GM12878 (cell line): ENCODE results near the gene NGRN. TPM values are rescaled to one million over a fixed set of nuclear protein-coding genes. Genes with fewer than 3 reads are reported as not detected.

ENCODE experiments used
- ATAC-seq: fragments of 200-7000 bp; cut with Tn5 transposase; 3 replicates; pipeline ENCODE4 v1.9.1; 2020; ENCODE audit warnings: mild to moderate bottlenecking, moderate library complexity
- BruUV-seq: library from RNA; stranded (reverse); fragments of 400-500 nt; replicated peaks from 2 replicates; lab custom pipeline; 2021; lab: Mats Ljungman, UMichigan
- CTCF ChIA-PET: fragments of 300-600 bp; sonication (Branson Sonifier 250); formaldehyde crosslinking; extraction: SDS; loops from one replicate; lab custom pipeline; 2021; ENCODE audit warnings: inconsistent platforms; lab: Yijun Ruan, JAX
- POLR2A ChIA-PET: fragments of 350-600 bp; formaldehyde crosslinking; extraction: SDS; loops from one replicate; lab custom pipeline; 2021; ENCODE audit warnings: inconsistent platforms; lab: Charles Lee
- RAD21 ChIA-PET: fragments of 300-600 bp; sonication (Branson Sonifier 250); formaldehyde crosslinking; loops from one replicate; lab custom pipeline; 2023; ENCODE audit warnings: antibody characterized with exemption; ENCODE audit not compliant: unreplicated experiment; lab: Charles Lee
- SMC1A ChIA-PET: fragments of 300-600 bp; sonication (Branson Sonifier 250); formaldehyde crosslinking; loops from one replicate; lab custom pipeline; 2023; ENCODE audit not compliant: unreplicated experiment, uncharacterized antibody; lab: Charles Lee
- DNase-seq: peaks from one replicate; pipeline ENCODE4 v3.0.0-alpha.2; 2011; ENCODE audit warnings: low read depth, low spot score
- FAIRE-seq: peaks from 3 replicates; lab custom pipeline; 2011; peaks lifted over from hg19 to GRCh38; lab: Jason Lieb, UNC
- H2AFZ ChIP-seq: 2 replicates; pipeline ENCODE4 v1.6.0; 2011; ENCODE audit warnings: low read depth, low read length, control low read depth; ENCODE audit not compliant: control insufficient read depth
- H3K27ac ChIP-seq: 2 replicates; pipeline ENCODE4 v1.5.1; 2011; ENCODE audit warnings: control low read depth; ENCODE audit not compliant: control insufficient read depth, insufficient read depth
- H3K27me3 ChIP-seq, 2 experiments: replicated peaks in 1 of 2; 2 replicates each; pipeline versions ENCODE4 v1.6.0 to v1.6.1; 2011; ENCODE audit warnings: low read length in 1 of 2; ENCODE audit not compliant: control insufficient read depth in 2 of 2, insufficient read depth in 2 of 2
- H3K36me3 ChIP-seq, 2 experiments: 2 replicates each; pipeline ENCODE4 v1.5.1; 2011; ENCODE audit warnings: low read length in 1 of 2; ENCODE audit not compliant: control insufficient read depth in 2 of 2, insufficient read depth in 2 of 2
- H3K4me1 ChIP-seq: 2 replicates; pipeline ENCODE4 v1.6.1; 2011; ENCODE audit warnings: mild to moderate bottlenecking, low read length, moderate library complexity, mixed read lengths; ENCODE audit not compliant: control insufficient read depth, insufficient read depth
- H3K4me2 ChIP-seq: 2 replicates; pipeline ENCODE4 v1.6.0; 2011; ENCODE audit warnings: control low read depth; ENCODE audit not compliant: control insufficient read depth, insufficient read depth
- H3K4me3 ChIP-seq: fragments of 200-600 bp; sonication (generic); 2 replicates; pipeline ENCODE4 v1.5.1; 2016
- H3K79me2 ChIP-seq: 2 replicates; pipeline ENCODE4 v1.6.0; 2011; ENCODE audit warnings: low read length; ENCODE audit not compliant: control insufficient read depth, insufficient read depth
- H3K9ac ChIP-seq: 2 replicates; pipeline ENCODE4 v1.8.0; 2011; ENCODE audit warnings: low read length, control low read depth, mixed read lengths; ENCODE audit not compliant: control insufficient read depth, insufficient read depth
- H3K9me3 ChIP-seq: replicated peaks from 3 replicates; pipeline ENCODE4 v1.5.1; 2011; ENCODE audit warnings: mild to moderate bottlenecking, low read length; ENCODE audit not compliant: control insufficient read depth, insufficient read depth
- H4K20me1 ChIP-seq: 2 replicates; pipeline ENCODE4 v1.6.0; 2011; ENCODE audit not compliant: control insufficient read depth, insufficient read depth
- BRCA1 ChIP-seq: IDR thresholded peaks from 2 replicates; pipeline ENCODE4 v1.6.1; 2011; ENCODE audit warnings: low read depth, low read length, improper control_type of control experiment
- CHD2 ChIP-seq: IDR thresholded peaks from 2 replicates; pipeline ENCODE4 v1.6.1; 2011; ENCODE audit warnings: low read depth, low read length, improper control_type of control experiment, borderline replicate concordance
- CREB1 ChIP-seq: IDR thresholded peaks from 2 replicates; pipeline ENCODE4 v1.6.1; 2012; ENCODE audit warnings: low read depth, mild to moderate bottlenecking, inconsistent platforms
- DPF2 ChIP-seq: fragments of 450-650 bp; IDR thresholded peaks from 2 replicates; pipeline ENCODE4 v1.6.1; 2017; ENCODE audit warnings: mild to moderate bottlenecking
- GABPA ChIP-seq: IDR thresholded peaks from 2 replicates; pipeline ENCODE4 v1.6.1; 2014; ENCODE audit warnings: antibody characterized with exemption, low read depth, mild to moderate bottlenecking, inconsistent platforms
- IRF4 ChIP-seq: IDR thresholded peaks from 2 replicates; pipeline ENCODE4 v1.6.1; 2011; ENCODE audit warnings: low read depth, low read length
- KDM1A ChIP-seq: fragments of 200-600 bp; sonication (generic); IDR thresholded peaks from 2 replicates; pipeline ENCODE4 v1.6.1; 2016; ENCODE audit warnings: borderline replicate concordance
- LARP7 ChIP-seq: fragments of 450-650 bp; IDR thresholded peaks from 2 replicates; pipeline ENCODE4 v1.6.1; 2017; ENCODE audit warnings: mild to moderate bottlenecking
- MTA2 ChIP-seq: fragments of 450-650 bp; IDR thresholded peaks from 2 replicates; pipeline ENCODE4 v1.6.1; 2016; ENCODE audit warnings: low read depth, mild to moderate bottlenecking, moderate library complexity
- MTA3 ChIP-seq: IDR thresholded peaks from 2 replicates; pipeline ENCODE4 v1.6.1; 2012; ENCODE audit warnings: low read length, inconsistent platforms, borderline replicate concordance
- MYB ChIP-seq: fragments of 150-350 bp; IDR thresholded peaks from 2 replicates; pipeline ENCODE4 v1.6.1; 2014; ENCODE audit warnings: mild to moderate bottlenecking, low read depth, low read length, borderline replicate concordance
- PAX8 ChIP-seq: fragments of 450-650 bp; IDR thresholded peaks from 2 replicates; pipeline ENCODE4 v1.6.1; 2017; ENCODE audit warnings: mild to moderate bottlenecking, moderate library complexity
- POLR2A ChIP-seq: IDR thresholded peaks from 2 replicates; pipeline ENCODE4 v1.6.1; 2011; ENCODE audit warnings: low read depth, mild to moderate bottlenecking, low read length
- SIN3A ChIP-seq: IDR thresholded peaks from 2 replicates; pipeline ENCODE4 v1.6.1; 2012; ENCODE audit warnings: low read depth, low read length, improper control_type of control experiment
- TCF3 ChIP-seq: IDR thresholded peaks from 2 replicates; pipeline ENCODE4 v1.6.1; 2012; ENCODE audit warnings: low read depth, mild to moderate bottlenecking, low read length, borderline replicate concordance; ENCODE audit not compliant: insufficient read depth
- WGBS: methylation state at CpG from one replicate; pipeline ENCODE4 v1.1.6; 2016; ENCODE audit warnings: low lambda C conversion rate; ENCODE audit not compliant: insufficient replicate concordance, insufficient coverage; ENCODE audit errors: missing lambda C conversion rate; 5-methylcytosine and 5-hydroxymethylcytosine counted together
- in situ Hi-C: fragments of 300-500 bp; cut with MboI; formaldehyde crosslinking; loops from 9 replicates; pipeline ENCODE4 v1.14.3; 2018; ENCODE audit warnings: mixed read lengths
- intact Hi-C: fragments of 100-400 bp; cut with micrococcal nuclease; formaldehyde crosslinking; loops from one replicate; pipeline ENCODE4 v1.14.2; 2022; ENCODE audit not compliant: unreplicated experiment
- polyA plus RNA-seq, 11 experiments: library from polyadenylated mRNA; depleted of rRNA in 4 of 11; unstranded in 6 of 11; stranded (reverse) in 5 of 11; fragments of >200 nt; fragmentation: Nextera tagmentation in 4 of 11; fragmentation: Illumina TruSeq in 1 of 11; extraction: Ambion mirVana in 4 of 11; extraction: Trizol in 1 of 11; gene quantifications; 1 replicate in 1 of 11; 2 replicates in 10 of 11; pipeline versions ENCODE4 v1.2.1 to v1.2.3, GENCODE V29; 2011 to 2016; ENCODE audit warnings: inconsistent platforms in 2 of 11, missing spikeins in 2 of 11, low read depth in 1 of 11
- total RNA-seq, 4 experiments: library from RNA; depleted of rRNA in 3 of 4; stranded (reverse); fragments of >200 nt in 3 of 4; fragmentation: Illumina TruSeq in 1 of 4; extraction: Trizol in 1 of 4; gene quantifications; 2 replicates each; pipeline versions ENCODE4 v1.2.1 to v1.2.3, GENCODE V29; 2013 to 2021
- TF ChIP-seq, protein P1 (sequence below): fragments of 450-650 bp; formaldehyde crosslinking; IDR thresholded peaks from 2 replicates; pipeline ENCODE4 v1.5.0; 2022; ENCODE audit warnings: mild to moderate bottlenecking, missing genetic modification characterization
- TF ChIP-seq, protein P2 (sequence below): fragments of 450-650 bp; IDR thresholded peaks from 2 replicates; pipeline ENCODE4 v1.6.1; 2017; ENCODE audit warnings: mild to moderate bottlenecking

NGRN gene
- total and polyA plus RNA-seq, 10 of the 15 experiments (the other 5 are each of a cell fraction or from before 2014, with no cell fraction given), result 5.8 to 31.3 (median 23.2) TPM

DNA sequence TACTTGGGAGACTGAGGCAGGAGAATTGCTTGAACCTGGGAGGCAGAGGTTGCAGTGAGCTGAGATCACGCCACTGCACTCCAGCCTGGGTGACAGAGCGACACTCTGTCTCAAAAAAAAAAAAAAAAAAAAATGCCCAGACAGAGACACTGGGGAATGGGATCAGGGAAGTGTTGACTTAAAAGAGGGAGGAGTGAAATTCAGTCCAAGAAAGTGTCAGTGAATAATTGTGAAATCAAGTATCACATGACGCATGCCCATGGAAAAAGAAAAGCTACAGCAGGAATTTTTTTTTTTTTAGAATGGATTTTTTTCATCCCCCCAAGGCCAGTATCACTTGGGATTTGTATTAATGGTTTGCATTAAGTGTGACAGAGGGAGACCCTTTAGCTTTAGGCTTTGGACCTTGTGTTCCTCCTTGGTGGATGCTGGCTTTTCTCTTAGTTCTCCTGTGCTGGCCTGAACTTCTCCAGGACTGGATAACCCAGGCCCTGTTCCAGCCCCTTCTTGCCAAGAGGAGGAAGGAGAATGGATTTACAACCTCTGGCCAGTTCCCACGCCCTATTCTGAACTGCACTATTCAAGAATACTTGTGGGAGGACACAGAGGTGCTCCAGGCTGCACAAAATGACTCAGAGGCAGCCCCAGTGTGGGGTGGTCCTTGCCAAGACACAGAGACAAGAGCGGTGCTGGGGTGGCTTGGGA lies 50.0 kb downstream of the NGRN start:
- no peak for TF ChIP-seq MTA2
- no peak for TF ChIP-seq IRF4
- TF ChIP-seq SIN3A, result no peak
- TF ChIP-seq LARP7, result no peak
- no peak for TF ChIP-seq GABPA
- TF ChIP-seq MTA3, result no peak
- no peak for TF ChIP-seq DPF2
- no peak for TF ChIP-seq POLR2A
- no peak for TF ChIP-seq MYB
- TF ChIP-seq, protein P1, sequence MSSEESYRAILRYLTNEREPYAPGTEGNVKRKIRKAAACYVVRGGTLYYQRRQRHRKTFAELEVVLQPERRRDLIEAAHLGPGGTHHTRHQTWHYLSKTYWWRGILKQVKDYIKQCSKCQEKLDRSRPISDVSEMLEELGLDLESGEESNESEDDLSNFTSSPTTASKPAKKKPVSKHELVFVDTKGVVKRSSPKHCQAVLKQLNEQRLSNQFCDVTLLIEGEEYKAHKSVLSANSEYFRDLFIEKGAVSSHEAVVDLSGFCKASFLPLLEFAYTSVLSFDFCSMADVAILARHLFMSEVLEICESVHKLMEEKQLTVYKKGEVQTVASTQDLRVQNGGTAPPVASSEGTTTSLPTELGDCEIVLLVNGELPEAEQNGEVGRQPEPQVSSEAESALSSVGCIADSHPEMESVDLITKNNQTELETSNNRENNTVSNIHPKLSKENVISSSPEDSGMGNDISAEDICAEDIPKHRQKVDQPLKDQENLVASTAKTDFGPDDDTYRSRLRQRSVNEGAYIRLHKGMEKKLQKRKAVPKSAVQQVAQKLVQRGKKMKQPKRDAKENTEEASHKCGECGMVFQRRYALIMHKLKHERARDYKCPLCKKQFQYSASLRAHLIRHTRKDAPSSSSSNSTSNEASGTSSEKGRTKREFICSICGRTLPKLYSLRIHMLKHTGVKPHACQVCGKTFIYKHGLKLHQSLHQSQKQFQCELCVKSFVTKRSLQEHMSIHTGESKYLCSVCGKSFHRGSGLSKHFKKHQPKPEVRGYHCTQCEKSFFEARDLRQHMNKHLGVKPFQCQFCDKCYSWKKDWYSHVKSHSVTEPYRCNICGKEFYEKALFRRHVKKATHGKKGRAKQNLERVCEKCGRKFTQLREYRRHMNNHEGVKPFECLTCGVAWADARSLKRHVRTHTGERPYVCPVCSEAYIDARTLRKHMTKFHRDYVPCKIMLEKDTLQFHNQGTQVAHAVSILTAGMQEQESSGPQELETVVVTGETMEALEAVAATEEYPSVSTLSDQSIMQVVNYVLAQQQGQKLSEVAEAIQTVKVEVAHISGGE (CRISPR knock-in tag), result no peak
- TF ChIP-seq KDM1A, result no peak
- TF ChIP-seq TCF3, result no peak
- no peak for TF ChIP-seq CHD2
- no peak for TF ChIP-seq BRCA1
- TF ChIP-seq CREB1, result no peak
- TF ChIP-seq, protein P2, sequence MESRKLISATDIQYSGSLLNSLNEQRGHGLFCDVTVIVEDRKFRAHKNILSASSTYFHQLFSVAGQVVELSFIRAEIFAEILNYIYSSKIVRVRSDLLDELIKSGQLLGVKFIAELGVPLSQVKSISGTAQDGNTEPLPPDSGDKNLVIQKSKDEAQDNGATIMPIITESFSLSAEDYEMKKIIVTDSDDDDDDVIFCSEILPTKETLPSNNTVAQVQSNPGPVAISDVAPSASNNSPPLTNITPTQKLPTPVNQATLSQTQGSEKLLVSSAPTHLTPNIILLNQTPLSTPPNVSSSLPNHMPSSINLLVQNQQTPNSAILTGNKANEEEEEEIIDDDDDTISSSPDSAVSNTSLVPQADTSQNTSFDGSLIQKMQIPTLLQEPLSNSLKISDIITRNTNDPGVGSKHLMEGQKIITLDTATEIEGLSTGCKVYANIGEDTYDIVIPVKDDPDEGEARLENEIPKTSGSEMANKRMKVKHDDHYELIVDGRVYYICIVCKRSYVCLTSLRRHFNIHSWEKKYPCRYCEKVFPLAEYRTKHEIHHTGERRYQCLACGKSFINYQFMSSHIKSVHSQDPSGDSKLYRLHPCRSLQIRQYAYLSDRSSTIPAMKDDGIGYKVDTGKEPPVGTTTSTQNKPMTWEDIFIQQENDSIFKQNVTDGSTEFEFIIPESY, result no peak
- TF ChIP-seq PAX8, result no peak
- H3K4me1 ChIP-seq, result no peaks in the 10 kb centered on the region
- ChIA-PET SMC1A (interaction anchor here (1.0 to 8.4 kb wide), 6 partner anchors 9 to 571 kb away, joined by 3 to 107 read pairs (median 4); no protein-coding TSS in a partner anchor), CTCF (interaction anchor here (1.2 to 7.7 kb wide), 4 partner anchors 11 to 166 kb away, joined by 4 to 142 read pairs (median 8); no protein-coding TSS in a partner anchor), POLR2A (interaction anchor here (0.6 kb wide), 2 partner anchors 13 to 254 kb away, joined by 3 to 4 read pairs; no protein-coding TSS in a partner anchor), RAD21 (interaction anchor here (1.3 kb wide), 1 partner anchor 42 kb away, joined by 3 read pairs; no protein-coding TSS in a partner anchor)
- H3K4me3 ChIP-seq, result no peak overlapping the region
- no peak overlapping the region for H3K27ac ChIP-seq
- H3K36me3 ChIP-seq, result no peaks in the 10 kb centered on the region
- H3K27me3 ChIP-seq, result no peaks in the 10 kb centered on the region
- in situ Hi-C loops, result no loop called here
- no peaks in the 10 kb centered on the region for H4K20me1 ChIP-seq
- ATAC-seq, result no peak
- no peak overlapping the region for H3K4me2 ChIP-seq
- no peak overlapping the region for H2AFZ ChIP-seq
- no peak for FAIRE-seq
- intact Hi-C loops, result loop anchor here (5.0 kb wide), 1 partner anchor 447 kb away; no protein-coding TSS in a partner anchor
- no TSS peak for BruUV-seq
- 57% methylated on average over 4 of the region's 5 CpGs for WGBS
- H3K9ac ChIP-seq, result no peak overlapping the region
- no peak for DNase-seq
- H3K9me3 ChIP-seq, result no peaks in the 10 kb centered on the region
- no peaks in the 10 kb centered on the region for H3K79me2 ChIP-seq
